K562 (cell line): Measurements from ENCODE around the gene MYOCD. TPM values are rescaled to one million over a fixed set of nuclear protein-coding genes. Genes with fewer than 3 reads are reported as not detected.

ENCODE experiments used
- ATAC-seq: fragments of 200-7000 bp; cut with Tn5 transposase; 3 replicates; pipeline ENCODE4 v1.9.1; 2020; ENCODE audit warnings: moderate library complexity
- BruUV-seq: library from RNA; stranded (reverse); fragments of 400-500 nt; replicated peaks from 2 replicates; lab custom pipeline; 2021; lab: Mats Ljungman, UMichigan
- CTCF ChIA-PET: fragments of 300-600 bp; formaldehyde crosslinking; extraction: SDS; loops from one replicate; lab custom pipeline; 2021; ENCODE audit warnings: low intra/inter-chr PET ratio; lab: Yijun Ruan, JAX
- POLR2A ChIA-PET: fragments of 300-600, 350-650 bp; sonication (Branson Sonifier 250); formaldehyde crosslinking; extraction: SDS; loops from one replicate; lab custom pipeline; 2021; ENCODE audit warnings: antibody characterized with exemption, inconsistent platforms; lab: Yijun Ruan, JAX
- DNase-seq, 4 experiments: peaks; one replicate each; pipeline versions ENCODE4 v3.0.0 to v3.0.0-alpha.2; 2011 to 2018; ENCODE audit warnings: low spot score in 3 of 4, mixed read lengths in 3 of 4; ENCODE audit errors: extremely low read depth in 1 of 4
- FAIRE-seq: peaks from 2 replicates; lab custom pipeline; 2011; peaks lifted over from hg19 to GRCh38; lab: Jason Lieb, UNC
- H2AFZ ChIP-seq: 2 replicates; pipeline ENCODE4 v1.6.0; 2011; ENCODE audit warnings: low read depth, low read length, control low read depth, inconsistent platforms
- H3K27ac ChIP-seq: fragments of 200-600 bp; 3 replicates; pipeline ENCODE4 v1.8.0; 2011; ENCODE audit warnings: low read depth, mild to moderate bottlenecking, control low read depth, inconsistent platforms, low read length, moderate library complexity, mixed read lengths; ENCODE audit errors: extremely low read depth
- H3K27me3 ChIP-seq, 2 experiments: fragments of 300-600 bp in 1 of 2; 2 replicates in 1 of 2; 3 replicates in 1 of 2; pipeline versions ENCODE4 v1.6.0 to v1.8.0; 2011; ENCODE audit warnings: inconsistent platforms in 2 of 2, low read length in 2 of 2, mild to moderate bottlenecking in 1 of 2, mixed read lengths in 1 of 2, moderate library complexity in 1 of 2; ENCODE audit not compliant: control insufficient read depth in 2 of 2, insufficient read depth in 2 of 2
- H3K36me3 ChIP-seq: fragments of 300-600 bp; 3 replicates; pipeline ENCODE4 v1.8.0; 2011; ENCODE audit warnings: mild to moderate bottlenecking, low read length, inconsistent platforms; ENCODE audit not compliant: control insufficient read depth, insufficient read depth
- H3K4me1 ChIP-seq, 2 experiments: fragments of 200-600 bp in 1 of 2; replicated peaks in 1 of 2; 2 replicates in 1 of 2; 3 replicates in 1 of 2; pipeline versions ENCODE4 v1.5.1 to v1.8.0; 2011; ENCODE audit warnings: inconsistent platforms in 2 of 2, low read length in 2 of 2, mild to moderate bottlenecking in 1 of 2, mixed read lengths in 1 of 2, moderate library complexity in 1 of 2; ENCODE audit not compliant: control insufficient read depth in 2 of 2, insufficient read depth in 2 of 2
- H3K4me2 ChIP-seq: 2 replicates; pipeline ENCODE4 v1.6.1; 2011; ENCODE audit warnings: low read length, control low read depth, inconsistent platforms, mixed read lengths; ENCODE audit not compliant: insufficient read depth
- H3K4me3 ChIP-seq: fragments of 200-600 bp; sonication (generic), shearing (Covaris generic); 2 replicates; pipeline ENCODE4 v1.5.1; 2016; ENCODE audit warnings: control low read depth, inconsistent platforms
- H3K79me2 ChIP-seq: fragments of 200-600 bp; 3 replicates; pipeline ENCODE4 v1.8.0; 2011; ENCODE audit warnings: low read length, inconsistent platforms; ENCODE audit not compliant: control insufficient read depth, insufficient read depth
- H3K9ac ChIP-seq, 2 experiments: 2 replicates each; pipeline versions ENCODE4 v1.6.0 to v1.6.1; 2011; ENCODE audit warnings: low read depth in 2 of 2, low read length in 2 of 2, control low read depth in 1 of 2, inconsistent platforms in 1 of 2, mild to moderate bottlenecking in 1 of 2, mixed read lengths in 1 of 2; ENCODE audit not compliant: insufficient read depth in 1 of 2
- H3K9me1 ChIP-seq: one replicate; pipeline ENCODE4 v1.6.0; 2011; ENCODE audit warnings: inconsistent platforms, mild to moderate bottlenecking, low read length, moderate library complexity; ENCODE audit not compliant: control insufficient read depth, insufficient read depth
- H3K9me3 ChIP-seq: replicated peaks from 2 replicates; pipeline ENCODE4 v1.5.1; 2011; ENCODE audit warnings: low read depth, low read length, inconsistent platforms; ENCODE audit not compliant: control insufficient read depth, insufficient read depth
- H4K20me1 ChIP-seq: replicated peaks from 2 replicates; pipeline ENCODE4 v1.6.1; 2011; ENCODE audit warnings: low read length, inconsistent platforms, mixed read lengths; ENCODE audit not compliant: control insufficient read depth, insufficient read depth
- ASH1L ChIP-seq: fragments of 450-650 bp; IDR thresholded peaks from 2 replicates; pipeline ENCODE4 v1.6.1; 2018; ENCODE audit warnings: borderline replicate concordance, mild to moderate bottlenecking, low read depth; ENCODE audit not compliant: partially characterized antibody
- CHCHD3 ChIP-seq: fragments of 250-450 bp; sonication (Bioruptor Pico); IDR thresholded peaks from 2 replicates; pipeline ENCODE4 v2.1.2; 2022; ENCODE audit warnings: mild to moderate bottlenecking
- CHD2 ChIP-seq: IDR thresholded peaks from 2 replicates; pipeline ENCODE4 v1.6.1; 2011; ENCODE audit warnings: low read depth, low read length
- DNMT1 ChIP-seq: fragments of 450-650 bp; IDR thresholded peaks from 2 replicates; pipeline ENCODE4 v1.6.1; 2016; ENCODE audit warnings: antibody characterized with exemption, mild to moderate bottlenecking
- ELF4 ChIP-seq: fragments of 450-650 bp; formaldehyde crosslinking; IDR thresholded peaks from 2 replicates; pipeline ENCODE4 v1.4.0; 2022; ENCODE audit warnings: missing genetic modification characterization
- GATAD2B ChIP-seq: fragments of 450-650 bp; IDR thresholded peaks from 2 replicates; pipeline ENCODE4 v1.6.1; 2017; ENCODE audit warnings: mild to moderate bottlenecking, borderline replicate concordance
- HNRNPK ChIP-seq: fragments of 200-400 bp; formaldehyde crosslinking; IDR thresholded peaks from one replicate; pipeline ENCODE4 v1.6.1; 2018; ENCODE audit warnings: mild to moderate bottlenecking, low read depth, low read length; ENCODE audit not compliant: poor library complexity, severe bottlenecking
- PTRF ChIP-seq: fragments of 450-650 bp; IDR thresholded peaks from 2 replicates; pipeline ENCODE4 v1.6.1; 2016; ENCODE audit warnings: mild to moderate bottlenecking, missing genetic modification characterization, missing compliant biosample characterization
- PTTG1 ChIP-seq: fragments of 450-650 bp; IDR thresholded peaks from 2 replicates; pipeline ENCODE4 v1.6.1; 2016; ENCODE audit warnings: low read depth, mild to moderate bottlenecking, missing genetic modification characterization, missing compliant biosample characterization
- SAFB2 ChIP-seq: fragments of 200-400 bp; formaldehyde crosslinking; IDR thresholded peaks from 2 replicates; pipeline ENCODE4 v1.6.1; 2018; ENCODE audit warnings: borderline replicate concordance, low read length, low read depth, moderate library complexity; ENCODE audit not compliant: severe bottlenecking
- SETDB1 ChIP-seq: IDR thresholded peaks from one replicate; pipeline ENCODE4 v1.6.1; 2012; ENCODE audit warnings: low read length, control low read depth, inconsistent platforms
- TGIF2 ChIP-seq: sonication (generic); formaldehyde crosslinking; IDR thresholded peaks from 2 replicates; pipeline ENCODE4 v1.8.1; 2022; ENCODE audit warnings: mild to moderate bottlenecking, missing genetic modification reagents, moderate library complexity
- TRIM28 ChIP-seq: fragments of 450-650 bp; IDR thresholded peaks from 2 replicates; pipeline ENCODE4 v1.6.1; 2017
- ZNF384 ChIP-seq: IDR thresholded peaks from 2 replicates; pipeline ENCODE4 v1.6.1; 2012; ENCODE audit warnings: low read depth, low read length, improper control_type of control experiment
- ZNF79 ChIP-seq: fragments of 250-450 bp; sonication (Bioruptor Pico); IDR thresholded peaks from 2 replicates; pipeline ENCODE4 v1.4.0; 2020; ENCODE audit warnings: low read depth, mild to moderate bottlenecking, moderate library complexity
- WGBS: fragments of 100-300 bp; shearing (Covaris generic); methylation state at CpG from one replicate; pipeline ENCODE4 v1.1.6; 2016; ENCODE audit warnings: low coverage, mixed read lengths; ENCODE audit not compliant: insufficient coverage; ENCODE audit errors: missing lambda C conversion rate; 5-methylcytosine and 5-hydroxymethylcytosine counted together
- in situ Hi-C: fragments of 300-500 bp; cut with MboI; formaldehyde crosslinking; loops from 4 replicates; pipeline ENCODE4 v1.15.0; 2018; ENCODE audit warnings: inconsistent platforms, mixed read lengths
- intact Hi-C: fragments of 100-400 bp; cut with micrococcal nuclease; formaldehyde crosslinking; loops from 2 replicates; pipeline ENCODE4 v1.14.2; 2022
- polyA plus RNA-seq, 8 experiments: library from polyadenylated mRNA; depleted of rRNA in 4 of 8; stranded (reverse) in 5 of 8; unstranded in 3 of 8; fragments of >200 nt; fragmentation: Nextera tagmentation in 2 of 8; fragmentation: Illumina TruSeq in 1 of 8; extraction: Ambion mirVana in 2 of 8; extraction: Trizol in 1 of 8; gene quantifications; 2 replicates each; pipeline versions ENCODE4 v1.2.1 to v1.2.3, GENCODE V29; 2011 to 2014; ENCODE audit warnings: inconsistent platforms in 1 of 8, missing spikeins in 1 of 8
- total RNA-seq, 7 experiments: library from RNA; depleted of rRNA in 6 of 7; stranded (reverse); fragments of >200 nt in 6 of 7; fragmentation: Illumina TruSeq in 2 of 7; extraction: Trizol in 2 of 7; gene quantifications; 2 replicates each; pipeline versions ENCODE4 v1.2.1 to v1.2.3, GENCODE V29; 2011 to 2021; ENCODE audit warnings: low replicate concordance in 1 of 7
- TF ChIP-seq, protein P1 (sequence below): fragments of 250-450 bp; sonication (Bioruptor Pico); IDR thresholded peaks from 2 replicates; pipeline ENCODE4 v1.4.0; 2020; ENCODE audit warnings: mild to moderate bottlenecking, moderate library complexity, borderline replicate concordance
- TF ChIP-seq, protein P2 (sequence below): fragments of 250-450 bp; sonication (Bioruptor Pico); IDR thresholded peaks from 2 replicates; pipeline ENCODE4 v1.5.0; 2020; ENCODE audit warnings: mild to moderate bottlenecking
- TF ChIP-seq, protein P3 (sequence below): sonication (generic); formaldehyde crosslinking; IDR thresholded peaks from 2 replicates; pipeline ENCODE4 v1.9.0; 2022; ENCODE audit warnings: mild to moderate bottlenecking, missing genetic modification reagents

The MYOCD gene
- total and polyA plus RNA-seq, 9 of the 15 experiments (the other 6 are each of a cell fraction or from before 2014, with no cell fraction given) = not detected

DNA sequence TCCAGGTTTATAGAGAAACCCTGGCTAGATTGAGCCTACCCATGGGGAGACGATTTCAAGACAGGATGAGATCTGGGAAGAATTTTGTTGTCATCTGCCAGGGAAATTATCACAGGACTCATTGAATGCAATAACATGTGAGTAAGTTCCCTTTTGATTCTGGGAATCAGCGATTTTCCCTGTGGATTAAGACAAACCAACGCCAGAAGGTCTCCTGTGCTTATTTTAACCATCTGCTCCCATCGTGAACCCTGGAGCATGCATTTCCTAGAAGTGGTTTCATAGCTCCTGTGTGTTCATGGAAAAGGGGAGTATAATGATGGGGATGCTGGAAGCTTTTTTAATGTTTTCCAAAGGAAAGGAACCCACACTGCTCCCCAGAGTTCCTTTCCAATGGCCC lies 102.6 kb downstream of the MYOCD start:
- H3K4me1 ChIP-seq = no peaks in the 10 kb centered on the region
- ChIA-PET POLR2A (no interaction called here), CTCF (no interaction called here)
- intact Hi-C loops (no loop called here), in situ Hi-C loops (no loop called here)
- DNase-seq (no peak), ATAC-seq (no peak), FAIRE-seq (no peak)
- WGBS = 0% methylated on average over 4 of the region's 4 CpGs
- H3K79me2 ChIP-seq = no peaks in the 10 kb centered on the region
- no peaks in the 10 kb centered on the region for H3K9me3 ChIP-seq
- H3K9ac ChIP-seq = no peak overlapping the region
- no peak overlapping the region for H3K4me3 ChIP-seq
- no peaks in the 10 kb centered on the region for H3K9me1 ChIP-seq
- 0 out of 5 replicates have a peak, but pooled peaks cover 0 to 4% of the 10 kb centered on the region in 2 experiments for H3K27me3 ChIP-seq
- H4K20me1 ChIP-seq = no peaks in the 10 kb centered on the region
- no peak overlapping the region for H3K27ac ChIP-seq
- no peaks in the 10 kb centered on the region for H3K36me3 ChIP-seq
- H3K4me2 ChIP-seq = no peak overlapping the region
- no TSS peak for BruUV-seq
- no peak overlapping the region for H2AFZ ChIP-seq
- TF ChIP-seq ASH1L (no peak), GATAD2B (no peak), ZNF79 (no peak), CHCHD3 (CRISPR knock-in tag) (no peak), PTTG1 (tag) (no peak), SAFB2 (no peak), CHD2 (no peak), PTRF (tag) (no peak), ZNF384 (no peak), TGIF2 (no peak), DNMT1 (no peak), ELF4 (no peak), TRIM28 (no peak), SETDB1 (no peak), HNRNPK (no peak)
- TF ChIP-seq, protein P1, sequence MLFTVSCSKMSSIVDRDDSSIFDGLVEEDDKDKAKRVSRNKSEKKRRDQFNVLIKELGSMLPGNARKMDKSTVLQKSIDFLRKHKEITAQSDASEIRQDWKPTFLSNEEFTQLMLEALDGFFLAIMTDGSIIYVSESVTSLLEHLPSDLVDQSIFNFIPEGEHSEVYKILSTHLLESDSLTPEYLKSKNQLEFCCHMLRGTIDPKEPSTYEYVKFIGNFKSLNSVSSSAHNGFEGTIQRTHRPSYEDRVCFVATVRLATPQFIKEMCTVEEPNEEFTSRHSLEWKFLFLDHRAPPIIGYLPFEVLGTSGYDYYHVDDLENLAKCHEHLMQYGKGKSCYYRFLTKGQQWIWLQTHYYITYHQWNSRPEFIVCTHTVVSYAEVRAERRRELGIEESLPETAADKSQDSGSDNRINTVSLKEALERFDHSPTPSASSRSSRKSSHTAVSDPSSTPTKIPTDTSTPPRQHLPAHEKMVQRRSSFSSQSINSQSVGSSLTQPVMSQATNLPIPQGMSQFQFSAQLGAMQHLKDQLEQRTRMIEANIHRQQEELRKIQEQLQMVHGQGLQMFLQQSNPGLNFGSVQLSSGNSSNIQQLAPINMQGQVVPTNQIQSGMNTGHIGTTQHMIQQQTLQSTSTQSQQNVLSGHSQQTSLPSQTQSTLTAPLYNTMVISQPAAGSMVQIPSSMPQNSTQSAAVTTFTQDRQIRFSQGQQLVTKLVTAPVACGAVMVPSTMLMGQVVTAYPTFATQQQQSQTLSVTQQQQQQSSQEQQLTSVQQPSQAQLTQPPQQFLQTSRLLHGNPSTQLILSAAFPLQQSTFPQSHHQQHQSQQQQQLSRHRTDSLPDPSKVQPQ (CRISPR knock-in tag) = no peak
- TF ChIP-seq, protein P2, sequence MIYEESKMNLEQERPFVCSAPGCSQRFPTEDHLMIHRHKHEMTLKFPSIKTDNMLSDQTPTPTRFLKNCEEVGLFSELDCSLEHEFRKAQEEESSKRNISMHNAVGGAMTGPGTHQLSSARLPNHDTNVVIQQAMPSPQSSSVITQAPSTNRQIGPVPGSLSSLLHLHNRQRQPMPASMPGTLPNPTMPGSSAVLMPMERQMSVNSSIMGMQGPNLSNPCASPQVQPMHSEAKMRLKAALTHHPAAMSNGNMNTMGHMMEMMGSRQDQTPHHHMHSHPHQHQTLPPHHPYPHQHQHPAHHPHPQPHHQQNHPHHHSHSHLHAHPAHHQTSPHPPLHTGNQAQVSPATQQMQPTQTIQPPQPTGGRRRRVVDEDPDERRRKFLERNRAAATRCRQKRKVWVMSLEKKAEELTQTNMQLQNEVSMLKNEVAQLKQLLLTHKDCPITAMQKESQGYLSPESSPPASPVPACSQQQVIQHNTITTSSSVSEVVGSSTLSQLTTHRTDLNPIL = no peak
- TF ChIP-seq, protein P3, sequence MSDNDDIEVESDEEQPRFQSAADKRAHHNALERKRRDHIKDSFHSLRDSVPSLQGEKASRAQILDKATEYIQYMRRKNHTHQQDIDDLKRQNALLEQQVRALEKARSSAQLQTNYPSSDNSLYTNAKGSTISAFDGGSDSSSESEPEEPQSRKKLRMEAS (CRISPR knock-in tag) = no peak
